Activated B cell treated with CpG ODN at 0.5 μM for 24 hours (primary cell): Measurements from ENCODE around the gene SHISAL1. TPM values are rescaled to one million over a fixed set of nuclear protein-coding genes. Genes with fewer than 3 reads are reported as not detected.
"Not testable (repeated sequence)": the region's sequence is repeated elsewhere in the genome, so short reads cannot be mapped to it uniquely, and the experiment has no call there.

ENCODE experiments used
- ATAC-seq: fragments of 200-7000 bp; cut with Tn5 transposase; one replicate; pipeline ENCODE4 v1.10.0; 2021; ENCODE audit warnings: low read depth, mild to moderate bottlenecking, moderate library complexity
- CTCF ChIA-PET: fragments of 350-600 bp; sonication (Branson Sonifier 250); formaldehyde crosslinking; loops from one replicate; lab custom pipeline; 2021; ENCODE audit warnings: antibody characterized with exemption; lab: Charles Lee
- POLR2A ChIA-PET: fragments of 350-600 bp; sonication (Branson Sonifier 250); formaldehyde crosslinking; loops from one replicate; lab custom pipeline; 2021; ENCODE audit warnings: antibody characterized with exemption; lab: Charles Lee
- DNase-seq: peaks from one replicate; pipeline ENCODE4 v3.0.0; 2022
- H3K27ac Mint-ChIP-seq: one replicate; pipeline ENCODE4 v1.8.0; 2020; ENCODE audit warnings: mixed read lengths
- H3K27me3 Mint-ChIP-seq: one replicate; pipeline ENCODE4 v1.8.0; 2021; ENCODE audit warnings: mixed read lengths
- H3K36me3 Mint-ChIP-seq: one replicate; pipeline ENCODE4 v1.8.0; 2021; ENCODE audit warnings: low read depth, mixed read lengths
- H3K4me1 Mint-ChIP-seq: one replicate; pipeline ENCODE4 v1.8.0; 2021; ENCODE audit warnings: mixed read lengths
- H3K4me3 Mint-ChIP-seq: one replicate; pipeline ENCODE4 v1.8.0; 2020; ENCODE audit warnings: mild to moderate bottlenecking, mixed read lengths
- H3K9me3 Mint-ChIP-seq: one replicate; pipeline ENCODE4 v1.8.0; 2020; ENCODE audit warnings: mixed read lengths
- CTCF ChIP-seq: fragments of 200-600 bp; IDR thresholded peaks from one replicate; pipeline ENCODE4 v1.8.0; 2022; ENCODE audit warnings: antibody characterized with exemption, mild to moderate bottlenecking
- intact Hi-C: fragments of 100-400 bp; cut with micrococcal nuclease; formaldehyde crosslinking; loops from one replicate; pipeline ENCODE4 v1.15.1; 2024
- total RNA-seq: library from RNA; stranded (reverse); gene quantifications from 2 replicates; pipeline ENCODE4 v1.2.3, GENCODE V29; 2022

Gene SHISAL1
- total RNA-seq, 1 donor from 2014 or later = not detected

- H3K4me1 Mint-ChIP-seq = no peaks in the 10 kb centered on the region
- no peak overlapping the region for H3K27ac Mint-ChIP-seq
- ChIA-PET CTCF (no interaction called here), POLR2A (no interaction called here)
- H3K4me3 Mint-ChIP-seq = no peak overlapping the region
- H3K9me3 Mint-ChIP-seq = no peaks in the 10 kb centered on the region
- intact Hi-C loops = no loop called here
- ATAC-seq = no peak
- H3K36me3 Mint-ChIP-seq = no peaks in the 10 kb centered on the region
- DNase-seq = no peak
- H3K27me3 Mint-ChIP-seq = peaks cover 4% of the 10 kb centered on the region
- TF ChIP-seq CTCF = no peak
Observed at GRCh38 chr22:44307509-44308169, 5.1 kb downstream of the SHISAL1 start.

- ChIA-PET POLR2A (no interaction called here), CTCF (no interaction called here)
- Mint-ChIP-seq H3K36me3 (no peaks in the 10 kb centered on the region), H3K27ac (no peak overlapping the region), H3K27me3 (peaks cover 6% of the 10 kb centered on the region), H3K9me3 (no peaks in the 10 kb centered on the region), H3K4me3 (no peak overlapping the region), H3K4me1 (no peaks in the 10 kb centered on the region)
- TF ChIP-seq CTCF = no peak
- intact Hi-C loops = no loop called here
- ATAC-seq = no peak
- no peak for DNase-seq
Observed at GRCh38 chr22:44305888-44306287, 6.9 kb downstream of the SHISAL1 start.

GRCh38 chr22:44305455-44305854, 7.3 kb downstream of the SHISAL1 start:
- DNase-seq = no peak
- ChIA-PET CTCF (no interaction called here), POLR2A (no interaction called here)
- Mint-ChIP-seq H3K4me1 (no peaks in the 10 kb centered on the region), H3K9me3 (no peaks in the 10 kb centered on the region), H3K27me3 (peaks cover 6% of the 10 kb centered on the region), H3K27ac (no peak overlapping the region), H3K4me3 (no peak overlapping the region), H3K36me3 (no peaks in the 10 kb centered on the region)
- ATAC-seq = no peak
- intact Hi-C loops = no loop called here
- TF ChIP-seq CTCF = no peak

- DNase-seq (no peak), ATAC-seq (no peak)
- Mint-ChIP-seq H3K27me3 (peaks cover 7% of the 10 kb centered on the region), H3K27ac (no peak overlapping the region), H3K4me1 (no peaks in the 10 kb centered on the region), H3K36me3 (no peaks in the 10 kb centered on the region), H3K4me3 (no peak overlapping the region), H3K9me3 (no peaks in the 10 kb centered on the region)
- TF ChIP-seq CTCF = no peak
- intact Hi-C loops = no loop called here
- POLR2A ChIA-PET = no interaction called here
- CTCF ChIA-PET = no interaction called here
Observed at GRCh38 chr22:44304911-44305310, 7.8 kb downstream of the SHISAL1 start.

- TF ChIP-seq CTCF = no peak
- no peaks in the 10 kb centered on the region for H3K4me1 Mint-ChIP-seq
- H3K27me3 Mint-ChIP-seq = peaks cover 11% of the 10 kb centered on the region
- H3K9me3 Mint-ChIP-seq = no peaks in the 10 kb centered on the region
- intact Hi-C loops = no loop called here
- no peak overlapping the region for H3K27ac Mint-ChIP-seq
- no peak overlapping the region for H3K4me3 Mint-ChIP-seq
- CTCF ChIA-PET = no interaction called here
- POLR2A ChIA-PET = no interaction called here
- H3K36me3 Mint-ChIP-seq = no peaks in the 10 kb centered on the region
- DNase-seq (no peak), ATAC-seq (no peak)
Observed at GRCh38 chr22:44304354-44304753, 8.4 kb downstream of the SHISAL1 start.

GRCh38 chr22:44302363-44302762, 10.4 kb downstream of the SHISAL1 start:
- H3K27ac Mint-ChIP-seq, H3K4me3 Mint-ChIP-seq, H3K9me3 Mint-ChIP-seq, intact Hi-C loops, DNase-seq, CTCF ChIA-PET, H3K4me1 Mint-ChIP-seq, H3K27me3 Mint-ChIP-seq, H3K36me3 Mint-ChIP-seq, ATAC-seq: not testable (repeated sequence)
- POLR2A ChIA-PET = interaction anchor here (0.7 kb wide), 1 partner anchor 78 kb away, joined by 3 read pairs; no protein-coding TSS in a partner anchor
